Raji (cell line): ENCODE results near the gene OSBPL5.

Source experiments
- POLR2A ChIP-seq: IDR thresholded peaks from 2 replicates; pipeline ENCODE4 v1.6.1; 2011; ENCODE audit warnings: low read depth, low read length, control low read depth; ENCODE audit not compliant: insufficient read depth

Gene OSBPL5

DNA sequence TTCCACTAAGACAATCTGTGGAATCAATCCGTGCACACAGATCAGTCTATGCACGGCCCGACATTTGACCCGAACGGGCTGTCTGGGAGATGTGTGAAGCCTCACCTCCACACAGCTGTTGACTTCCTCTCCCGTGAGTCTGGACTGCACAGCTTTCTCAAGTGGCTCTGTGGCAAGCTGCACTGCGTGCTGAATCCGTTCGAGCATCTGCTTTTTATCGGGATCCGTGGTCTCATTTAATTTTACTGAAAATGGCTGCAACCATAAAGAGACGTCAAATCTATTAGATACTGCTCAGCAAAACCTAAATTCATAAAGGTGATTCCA lies 127.2 kb downstream of the OSBPL5 start:
- TF ChIP-seq POLR2A = no peak
